Mucosa of gallbladder (tissue), 1 donor: ENCODE data around the gene ZNF385C. TPM values are rescaled to one million over a fixed set of nuclear protein-coding genes. Genes with fewer than 3 reads are reported as not detected.
A peak's percentile ranks its signal among the peaks of the same experiment; 100 is the strongest.
"Not testable (repeated sequence)": the region's sequence is repeated elsewhere in the genome, so short reads cannot be mapped to it uniquely, and the experiment has no call there.

Experiments used
- DNase-seq: peaks from one replicate; pipeline ENCODE4 v3.0.0-alpha.2; 2020; ENCODE audit warnings: low spot score
- total RNA-seq: library from RNA; stranded (reverse); gene quantifications from one replicate; pipeline ENCODE4 v1.2.1, GENCODE V29; 2021
- donor health status: DM: no; HTN: no; CAD: no.

The ZNF385C gene
- total RNA-seq, 1 donor from 2014 or later: 0.32 TPM

- DNase-seq: peak; percentile 95
Measured at GRCh38 chr17:42019509-42020404, 78.5 kb downstream of the ZNF385C start, which contains the start of gene NKIRAS2. Gene NKIRAS2 (plus strand): TSS chr17:42020090. CDS start chr17:42021578, 1,488 bp downstream.

DNA sequence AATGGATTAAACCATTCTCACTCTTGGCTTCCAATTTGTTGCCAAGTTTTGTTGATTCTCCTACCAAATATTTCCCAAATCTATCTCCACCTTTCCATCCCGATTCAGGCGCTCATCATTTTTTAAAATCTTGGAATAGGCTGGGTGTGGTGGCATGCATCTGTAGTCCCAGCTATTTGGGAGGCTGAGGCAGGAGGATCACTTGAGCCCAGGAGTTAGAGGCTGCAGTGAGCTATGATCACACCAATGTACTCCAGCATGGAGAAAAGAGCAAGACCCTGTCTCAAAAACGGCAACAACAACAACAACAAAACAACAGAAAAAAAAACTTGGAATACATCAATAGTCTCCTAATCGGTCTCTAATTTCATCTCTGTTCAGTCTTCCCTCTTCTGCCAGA lies 79.3 kb downstream of the ZNF385C start:
- DNase-seq: no peak

DNA sequence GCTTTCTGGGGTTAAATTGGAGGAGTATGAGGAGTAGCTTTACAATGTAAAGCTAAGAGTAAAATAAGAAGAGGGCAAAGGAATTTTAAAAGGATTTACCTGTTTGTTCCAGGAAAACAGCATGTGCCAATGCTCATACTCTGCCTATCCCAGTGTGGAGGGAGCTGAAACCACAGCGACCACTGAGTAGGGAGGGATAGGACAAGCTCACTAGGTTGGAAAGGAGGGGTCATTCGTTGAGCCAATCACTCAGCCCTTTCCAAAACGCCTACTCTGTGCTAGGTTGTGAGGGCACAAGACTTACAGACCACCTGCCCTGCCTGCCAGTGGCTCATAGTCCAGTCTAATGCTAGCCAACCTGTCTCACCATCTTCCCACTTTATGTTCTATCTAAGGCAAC lies 79.9 kb downstream of the ZNF385C start:
- no peak for DNase-seq

- DNase-seq: no peak
Measured at GRCh38 chr17:42017866-42018200, 80.4 kb downstream of the ZNF385C start.

GRCh38 chr17:42016941-42017865 lies 81.1 kb downstream of the ZNF385C start, which contains the start of gene DNAJC7:
Gene DNAJC7 (minus strand): TSS chr17:42017439. CDS start chr17:42017416, 23 bp downstream.
- peak; percentile 93 for DNase-seq

DNA sequence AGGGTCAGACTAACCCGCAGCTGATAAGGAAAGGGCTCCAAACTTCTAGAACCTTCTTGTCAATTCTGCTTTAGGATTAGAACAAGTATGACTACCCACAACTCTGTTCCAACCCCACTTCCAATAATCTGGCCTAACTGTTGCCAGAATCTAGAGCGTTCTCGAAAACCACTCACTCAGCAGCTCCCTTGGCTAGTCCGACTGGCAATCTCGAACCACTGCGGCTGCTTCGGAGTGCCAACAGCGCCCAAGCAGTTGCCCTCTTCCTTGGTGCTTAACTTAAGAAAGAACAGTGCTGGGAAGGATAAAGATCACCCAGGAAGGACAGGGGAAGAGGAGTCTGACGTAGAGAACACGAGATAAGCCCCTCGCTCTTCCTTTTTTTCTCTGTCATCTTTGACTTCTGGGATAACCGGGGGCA lies 81.9 kb downstream of the ZNF385C start:
- DNase-seq: no peak

DNA sequence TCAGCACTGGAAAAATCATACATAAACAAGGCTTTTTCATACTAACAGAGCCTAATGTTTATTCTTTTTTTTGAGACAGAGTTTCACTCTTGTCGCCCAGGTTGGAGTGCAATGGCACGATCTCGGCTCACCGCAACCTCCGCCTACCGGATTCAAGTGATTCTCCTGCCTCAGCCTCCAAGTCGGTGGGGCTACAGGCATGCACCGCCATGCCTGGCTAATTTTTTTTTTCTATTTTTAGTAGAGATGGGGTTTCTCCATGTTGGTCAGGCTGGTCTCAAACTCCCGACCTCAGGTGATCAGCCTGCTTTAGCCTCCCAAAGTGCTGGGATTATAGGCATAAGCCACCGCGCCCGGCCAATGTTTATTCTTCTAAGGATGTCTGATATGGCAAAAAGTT lies 84.5 kb downstream of the ZNF385C start:
- not testable (repeated sequence) for DNase-seq

DNA sequence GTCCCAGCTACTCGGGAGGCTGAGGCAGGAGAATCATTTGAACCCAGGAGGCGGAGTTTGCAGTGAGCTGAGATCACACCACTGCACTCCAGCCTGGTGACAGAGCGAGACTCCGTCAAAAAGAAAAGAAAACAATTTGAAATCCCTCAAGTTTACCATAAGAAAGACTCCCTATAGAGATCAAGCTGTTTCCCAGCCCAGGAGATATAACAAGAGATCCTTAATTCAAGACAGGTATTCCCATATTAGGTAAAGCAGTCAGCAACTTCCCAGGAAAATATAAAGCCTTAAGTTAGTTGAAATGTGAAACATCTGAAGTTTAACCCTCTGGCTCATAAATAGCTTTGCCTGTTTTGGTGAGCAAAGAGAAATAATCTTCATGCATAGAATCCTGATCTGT lies 85.9 kb downstream of the ZNF385C start:
- DNase-seq: not testable (repeated sequence)

DNA sequence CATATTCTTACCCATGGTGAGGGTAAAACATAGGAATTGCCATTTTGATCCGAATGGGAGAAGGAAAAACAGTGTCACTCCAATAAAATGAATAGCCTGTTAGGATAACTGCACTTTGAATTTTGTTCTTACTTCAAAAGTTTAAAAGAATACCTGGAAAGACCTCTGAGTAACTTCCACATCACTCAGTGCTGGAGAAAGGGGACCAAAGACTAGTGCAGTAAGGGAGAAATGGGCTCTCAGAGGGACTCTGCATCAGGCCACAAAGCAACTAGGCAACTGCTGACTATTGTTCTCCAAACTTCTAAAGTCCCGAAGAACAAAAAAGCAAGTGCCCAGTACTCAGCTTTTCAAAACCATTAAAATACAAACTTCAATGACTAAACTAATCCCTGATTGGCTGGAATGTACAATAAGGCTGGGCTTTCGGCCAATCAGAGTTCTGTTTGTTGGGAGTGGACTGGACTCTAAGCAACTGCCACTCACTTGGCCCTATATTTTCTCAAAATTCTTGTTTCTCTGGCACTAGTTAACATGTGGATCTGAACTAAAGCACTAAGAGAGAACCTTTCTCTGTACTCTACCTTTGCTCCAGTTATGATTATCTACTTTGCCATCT lies 87.3 kb downstream of the ZNF385C start:
- no peak for DNase-seq

DNA sequence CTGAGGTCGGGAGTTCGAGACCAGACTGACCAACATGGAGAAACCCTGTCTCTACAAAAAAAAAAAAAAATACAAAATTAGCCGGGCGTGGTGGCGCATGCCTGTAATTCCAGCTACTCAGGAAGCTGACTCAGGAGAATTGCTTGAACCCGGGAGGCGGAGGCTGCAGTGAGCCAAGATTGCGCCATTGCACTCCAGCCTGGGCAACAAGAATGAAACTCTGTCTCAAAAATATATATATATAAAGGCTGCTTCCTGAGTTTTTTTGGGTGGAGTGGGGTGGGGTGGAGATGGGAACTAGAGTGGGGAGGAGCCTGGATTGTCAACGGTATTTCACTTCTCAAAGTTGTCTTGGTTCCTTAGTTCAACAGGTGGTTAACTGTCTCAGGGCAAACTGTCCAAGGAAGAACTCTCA lies 88.0 kb downstream of the ZNF385C start:
- not testable (repeated sequence) for DNase-seq

DNA sequence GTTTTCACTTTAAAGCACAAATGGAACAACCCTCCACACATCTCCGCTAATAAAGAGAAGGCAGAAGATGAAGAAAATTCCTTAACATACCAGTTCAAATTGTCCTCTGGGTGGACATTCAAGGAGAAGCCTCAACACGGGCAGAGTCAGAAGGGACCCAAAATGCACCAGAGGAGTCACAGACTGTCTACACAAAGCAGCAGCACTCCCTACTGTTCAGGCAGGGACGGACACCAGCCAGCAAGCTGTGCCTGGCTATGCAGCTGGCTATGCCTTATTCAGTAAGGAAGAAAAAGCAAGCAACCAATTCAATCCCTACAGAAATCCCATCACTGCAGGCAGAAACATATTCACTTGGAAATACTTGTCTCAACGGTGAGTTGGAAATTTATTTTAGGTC lies 89.1 kb downstream of the ZNF385C start:
- DNase-seq: no peak

- DNase-seq: no peak
Measured at GRCh38 chr17:42005166-42005565, 93.1 kb downstream of the ZNF385C start.

DNA sequence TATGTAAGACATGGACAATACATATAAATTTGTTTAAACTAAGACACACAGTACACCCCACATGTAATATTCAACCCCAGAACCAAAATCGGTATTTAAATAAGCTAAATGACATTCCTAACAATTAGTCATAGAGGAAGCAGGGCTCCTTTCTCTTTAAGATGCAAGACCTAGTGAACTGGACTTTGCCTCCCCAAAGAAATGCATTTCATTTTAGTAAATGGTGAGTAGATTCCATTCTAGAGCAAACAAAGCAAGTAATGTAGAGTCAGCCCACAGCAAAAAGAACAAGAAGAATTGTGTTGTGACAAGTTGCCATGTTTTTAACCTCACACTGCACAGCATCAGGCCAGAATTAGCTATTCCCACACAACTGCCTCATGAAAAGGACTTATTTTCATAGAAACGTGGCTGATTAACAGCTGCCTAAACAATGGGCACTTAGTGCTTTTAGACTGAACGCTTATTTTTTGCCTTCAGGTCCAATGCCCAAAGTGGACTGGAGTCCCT lies 95.4 kb downstream of the ZNF385C start:
- no peak for DNase-seq

DNA sequence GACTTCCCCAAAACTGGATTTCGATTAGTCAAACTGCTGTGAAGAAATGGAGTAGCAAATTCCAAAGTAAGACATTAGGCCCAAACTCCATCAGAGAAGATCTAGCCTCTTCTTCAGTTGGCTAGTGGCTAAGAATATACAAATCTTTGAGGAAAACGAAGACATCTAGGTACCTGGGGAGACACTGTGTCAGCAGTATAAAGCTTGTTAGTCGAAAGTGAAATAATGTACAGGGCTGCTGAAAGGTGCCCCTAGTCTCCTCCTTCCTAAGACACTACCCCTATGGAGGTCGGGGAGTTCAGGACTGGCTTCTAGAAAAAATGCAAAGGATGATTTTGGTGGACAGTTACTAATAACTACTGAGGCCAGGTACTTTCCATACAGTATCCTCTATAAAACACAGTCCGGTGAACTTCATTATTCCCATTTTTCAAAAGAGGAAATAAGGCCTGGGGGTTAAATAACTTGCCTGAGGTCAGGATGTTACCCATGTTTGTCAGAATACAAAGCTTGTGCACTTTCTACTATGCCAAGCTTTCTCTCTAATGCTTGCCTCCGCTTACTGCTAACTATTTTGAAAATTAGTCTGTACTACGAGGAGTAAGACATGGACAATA lies 96.0 kb downstream of the ZNF385C start:
- DNase-seq: no peak

GRCh38 chr17:42001729-42002128 lies 96.5 kb downstream of the ZNF385C start:
- no peak for DNase-seq

GRCh38 chr17:42000413-42001133 lies 97.7 kb downstream of the ZNF385C start:
- no peak for DNase-seq

- DNase-seq: no peak
Measured at GRCh38 chr17:41998497-41998896, 99.8 kb downstream of the ZNF385C start.

DNA sequence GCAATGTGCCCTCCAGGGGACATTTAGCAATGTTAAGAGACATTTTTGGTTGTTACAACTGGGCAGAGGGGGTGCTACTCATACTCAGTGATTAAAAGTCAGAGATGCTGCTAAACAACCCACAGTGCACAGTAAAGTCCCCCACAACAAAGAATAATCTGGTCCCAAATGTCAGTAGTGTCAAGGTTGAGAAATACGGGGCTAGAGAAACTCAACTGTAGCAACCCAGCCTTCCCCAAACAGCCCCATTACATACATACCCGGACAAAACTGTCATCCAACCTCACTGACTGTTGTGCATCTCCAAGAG lies 101.5 kb downstream of the ZNF385C start:
- DNase-seq: no peak

GRCh38 chr17:41992576-41992975 lies 105.7 kb downstream of the ZNF385C start:
- no peak for DNase-seq

- DNase-seq: no peak
Measured at GRCh38 chr17:41989702-41990419, 108.4 kb downstream of the ZNF385C start.
